ENCODE measurements around the gene RFTN1. TPM values are rescaled to one million over a fixed set of nuclear protein-coding genes. Genes with fewer than 3 reads are reported as not detected.

The RFTN1 gene
- total RNA-seq, 1 donor from 2014 or later: 6.4 TPM

DNA sequence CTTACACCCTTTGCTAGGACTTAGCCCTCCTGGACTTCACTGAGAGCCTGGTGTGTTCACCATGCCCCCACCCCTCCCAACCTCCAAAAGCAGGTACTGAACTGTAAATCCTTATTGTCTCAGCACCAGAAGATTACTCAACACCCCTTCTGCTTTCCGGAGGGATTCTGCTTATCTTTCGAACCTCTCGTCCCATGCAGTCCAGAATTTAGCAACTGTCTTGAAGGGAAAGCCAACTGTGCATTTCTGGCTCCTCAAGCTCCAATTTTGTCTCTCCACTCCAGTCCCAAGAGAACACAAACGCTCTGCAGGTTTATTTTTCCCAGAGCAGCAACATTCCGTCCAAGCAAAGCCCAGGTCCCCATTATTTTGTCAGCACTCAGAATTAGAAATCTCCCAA is 49.6 kb downstream of the RFTN1 start:
- Mint-ChIP-seq H3K27ac (ENCODE audit: unreplicated experiment) (peak overlapping the region; percentile 1), H3K4me1 (ENCODE audit: low read depth, unreplicated experiment) (peaks cover 10% of the 10 kb centered on the region), H3K27me3 (ENCODE audit: unreplicated experiment) (no peaks in the 10 kb centered on the region), H3K9me3 (ENCODE audit: unreplicated experiment) (no peaks in the 10 kb centered on the region), H3K36me3 (ENCODE audit: unreplicated experiment) (no peaks in the 10 kb centered on the region), H3K4me3 (ENCODE audit: unreplicated experiment) (no peak overlapping the region)
- no peak for DNase-seq
- TF ChIP-seq, protein P1, sequence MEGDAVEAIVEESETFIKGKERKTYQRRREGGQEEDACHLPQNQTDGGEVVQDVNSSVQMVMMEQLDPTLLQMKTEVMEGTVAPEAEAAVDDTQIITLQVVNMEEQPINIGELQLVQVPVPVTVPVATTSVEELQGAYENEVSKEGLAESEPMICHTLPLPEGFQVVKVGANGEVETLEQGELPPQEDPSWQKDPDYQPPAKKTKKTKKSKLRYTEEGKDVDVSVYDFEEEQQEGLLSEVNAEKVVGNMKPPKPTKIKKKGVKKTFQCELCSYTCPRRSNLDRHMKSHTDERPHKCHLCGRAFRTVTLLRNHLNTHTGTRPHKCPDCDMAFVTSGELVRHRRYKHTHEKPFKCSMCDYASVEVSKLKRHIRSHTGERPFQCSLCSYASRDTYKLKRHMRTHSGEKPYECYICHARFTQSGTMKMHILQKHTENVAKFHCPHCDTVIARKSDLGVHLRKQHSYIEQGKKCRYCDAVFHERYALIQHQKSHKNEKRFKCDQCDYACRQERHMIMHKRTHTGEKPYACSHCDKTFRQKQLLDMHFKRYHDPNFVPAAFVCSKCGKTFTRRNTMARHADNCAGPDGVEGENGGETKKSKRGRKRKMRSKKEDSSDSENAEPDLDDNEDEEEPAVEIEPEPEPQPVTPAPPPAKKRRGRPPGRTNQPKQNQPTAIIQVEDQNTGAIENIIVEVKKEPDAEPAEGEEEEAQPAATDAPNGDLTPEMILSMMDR (IDR thresholded peaks at IDR 0.05; ENCODE audit: partially characterized antibody, unreplicated experiment): no peak

DNA sequence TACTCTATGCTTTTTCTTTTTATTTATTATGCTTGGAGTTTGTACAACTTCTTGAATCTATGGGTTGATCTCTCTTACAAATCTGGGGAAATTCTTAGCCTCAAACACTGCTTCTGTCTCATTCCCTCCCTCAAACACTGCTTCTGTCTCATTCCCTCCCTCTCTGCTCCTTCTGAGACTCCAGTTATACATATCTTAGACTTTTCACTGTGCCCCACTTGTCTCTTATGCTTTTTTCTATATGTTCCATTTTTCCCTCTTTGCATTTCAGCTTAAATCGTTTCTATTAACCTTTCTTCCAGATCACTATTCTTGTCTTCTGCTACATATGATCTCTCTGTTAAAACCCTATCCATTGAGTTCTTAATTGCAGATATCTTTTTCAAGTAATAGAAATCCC is 50.4 kb downstream of the RFTN1 start:
- no peaks in the 10 kb centered on the region for H3K36me3 Mint-ChIP-seq (ENCODE audit: unreplicated experiment)
- no peak overlapping the region for H3K27ac Mint-ChIP-seq (ENCODE audit: unreplicated experiment)
- H3K4me1 Mint-ChIP-seq (ENCODE audit: low read depth, unreplicated experiment): peaks cover 10% of the 10 kb centered on the region
- no peak for DNase-seq
- H3K4me3 Mint-ChIP-seq (ENCODE audit: unreplicated experiment): peak overlapping the region; percentile 26
- TF ChIP-seq, protein P1 (IDR thresholded peaks at IDR 0.05; ENCODE audit: partially characterized antibody, unreplicated experiment): no peak
- H3K9me3 Mint-ChIP-seq (ENCODE audit: unreplicated experiment): no peaks in the 10 kb centered on the region
- no peaks in the 10 kb centered on the region for H3K27me3 Mint-ChIP-seq (ENCODE audit: unreplicated experiment)

- no peak overlapping the region for H3K4me3 Mint-ChIP-seq (ENCODE audit: unreplicated experiment)
- H3K36me3 Mint-ChIP-seq (ENCODE audit: unreplicated experiment): no peaks in the 10 kb centered on the region
- H3K4me1 Mint-ChIP-seq (ENCODE audit: low read depth, unreplicated experiment): peaks cover 10% of the 10 kb centered on the region
- H3K27ac Mint-ChIP-seq (ENCODE audit: unreplicated experiment): no peak overlapping the region
- no peaks in the 10 kb centered on the region for H3K27me3 Mint-ChIP-seq (ENCODE audit: unreplicated experiment)
- no peaks in the 10 kb centered on the region for H3K9me3 Mint-ChIP-seq (ENCODE audit: unreplicated experiment)
- no peak for DNase-seq
- TF ChIP-seq, protein P1 (IDR thresholded peaks at IDR 0.05; ENCODE audit: partially characterized antibody, unreplicated experiment): no peak
These were observed 50.8 kb downstream of the RFTN1 start for GRCh38 chr3:16462679-16463078.

GRCh38 chr3:16461463-16462245 is 51.8 kb downstream of the RFTN1 start:
- no peak for DNase-seq
- peaks cover 10% of the 10 kb centered on the region for H3K4me1 Mint-ChIP-seq (ENCODE audit: low read depth, unreplicated experiment)
- no peaks in the 10 kb centered on the region for H3K36me3 Mint-ChIP-seq (ENCODE audit: unreplicated experiment)
- H3K27me3 Mint-ChIP-seq (ENCODE audit: unreplicated experiment): no peaks in the 10 kb centered on the region
- no peak overlapping the region for H3K4me3 Mint-ChIP-seq (ENCODE audit: unreplicated experiment)
- H3K9me3 Mint-ChIP-seq (ENCODE audit: unreplicated experiment): no peaks in the 10 kb centered on the region
- no peak overlapping the region for H3K27ac Mint-ChIP-seq (ENCODE audit: unreplicated experiment)
- TF ChIP-seq, protein P1 (IDR thresholded peaks at IDR 0.05; ENCODE audit: partially characterized antibody, unreplicated experiment): no peak

DNA sequence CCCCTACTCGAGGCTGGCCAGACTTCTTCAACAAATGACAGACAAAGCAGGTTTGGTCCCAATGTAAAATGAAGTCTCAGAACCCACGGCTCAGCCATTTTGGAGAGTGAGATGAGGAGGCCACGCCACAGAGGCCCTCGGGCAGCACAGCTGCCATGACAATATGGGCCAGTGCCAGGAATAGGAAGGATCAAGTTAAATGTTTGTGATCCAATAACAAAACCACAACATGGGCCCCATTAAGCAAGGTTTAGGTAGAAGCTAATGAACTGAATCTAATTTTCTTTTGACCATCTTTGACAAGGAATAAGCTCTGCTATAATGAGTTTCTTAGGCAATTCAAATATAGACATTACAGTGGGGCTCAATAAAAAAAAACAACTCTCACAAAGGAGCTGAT is 52.6 kb downstream of the RFTN1 start:
- no peak for DNase-seq

More for the DNA sequence above, 52.6 kb downstream of the RFTN1 start:
- H3K4me1 Mint-ChIP-seq (ENCODE audit: low read depth, unreplicated experiment): peaks cover 10% of the 10 kb centered on the region
- TF ChIP-seq, protein P1 (IDR thresholded peaks at IDR 0.05; ENCODE audit: partially characterized antibody, unreplicated experiment): no peak
- H3K36me3 Mint-ChIP-seq (ENCODE audit: unreplicated experiment): no peaks in the 10 kb centered on the region
- H3K4me3 Mint-ChIP-seq (ENCODE audit: unreplicated experiment): no peak overlapping the region
- peak overlapping the region; percentile 62 for H3K27ac Mint-ChIP-seq (ENCODE audit: unreplicated experiment)
- H3K9me3 Mint-ChIP-seq (ENCODE audit: unreplicated experiment): no peaks in the 10 kb centered on the region
- H3K27me3 Mint-ChIP-seq (ENCODE audit: unreplicated experiment): no peaks in the 10 kb centered on the region
